ENCODE measurements around the gene SORCS3.

SORCS3 gene

DNA sequence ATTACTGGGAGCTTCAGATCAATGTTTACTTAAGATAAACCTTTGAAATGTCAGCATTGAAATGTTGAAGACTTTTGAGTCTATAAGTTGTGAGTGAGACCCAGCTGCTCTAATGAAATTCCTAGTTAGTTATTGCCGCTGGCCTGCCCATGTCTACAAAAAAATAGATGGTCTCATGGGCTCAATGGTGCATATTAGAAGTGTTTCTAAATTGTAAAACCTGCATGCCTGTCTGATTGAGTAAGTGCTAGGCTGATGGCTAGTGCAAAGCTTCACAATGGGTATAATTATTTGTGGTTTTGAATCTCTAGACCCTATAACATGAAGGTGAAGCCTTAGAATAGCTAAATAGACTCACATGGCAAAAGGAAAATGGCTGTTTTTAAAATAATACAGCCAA lies 234.5 kb downstream of the SORCS3 start:
- TF ChIP-seq, protein P1, sequence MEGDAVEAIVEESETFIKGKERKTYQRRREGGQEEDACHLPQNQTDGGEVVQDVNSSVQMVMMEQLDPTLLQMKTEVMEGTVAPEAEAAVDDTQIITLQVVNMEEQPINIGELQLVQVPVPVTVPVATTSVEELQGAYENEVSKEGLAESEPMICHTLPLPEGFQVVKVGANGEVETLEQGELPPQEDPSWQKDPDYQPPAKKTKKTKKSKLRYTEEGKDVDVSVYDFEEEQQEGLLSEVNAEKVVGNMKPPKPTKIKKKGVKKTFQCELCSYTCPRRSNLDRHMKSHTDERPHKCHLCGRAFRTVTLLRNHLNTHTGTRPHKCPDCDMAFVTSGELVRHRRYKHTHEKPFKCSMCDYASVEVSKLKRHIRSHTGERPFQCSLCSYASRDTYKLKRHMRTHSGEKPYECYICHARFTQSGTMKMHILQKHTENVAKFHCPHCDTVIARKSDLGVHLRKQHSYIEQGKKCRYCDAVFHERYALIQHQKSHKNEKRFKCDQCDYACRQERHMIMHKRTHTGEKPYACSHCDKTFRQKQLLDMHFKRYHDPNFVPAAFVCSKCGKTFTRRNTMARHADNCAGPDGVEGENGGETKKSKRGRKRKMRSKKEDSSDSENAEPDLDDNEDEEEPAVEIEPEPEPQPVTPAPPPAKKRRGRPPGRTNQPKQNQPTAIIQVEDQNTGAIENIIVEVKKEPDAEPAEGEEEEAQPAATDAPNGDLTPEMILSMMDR (IDR thresholded peaks at IDR 0.05; ENCODE audit: low read depth, low read length, poor library complexity, severe bottlenecking) = no peak
- TF ChIP-seq EZH2phosphoT487 (IDR thresholded peaks at IDR 0.05; ENCODE audit: borderline replicate concordance, low read length) = no peak

DNA sequence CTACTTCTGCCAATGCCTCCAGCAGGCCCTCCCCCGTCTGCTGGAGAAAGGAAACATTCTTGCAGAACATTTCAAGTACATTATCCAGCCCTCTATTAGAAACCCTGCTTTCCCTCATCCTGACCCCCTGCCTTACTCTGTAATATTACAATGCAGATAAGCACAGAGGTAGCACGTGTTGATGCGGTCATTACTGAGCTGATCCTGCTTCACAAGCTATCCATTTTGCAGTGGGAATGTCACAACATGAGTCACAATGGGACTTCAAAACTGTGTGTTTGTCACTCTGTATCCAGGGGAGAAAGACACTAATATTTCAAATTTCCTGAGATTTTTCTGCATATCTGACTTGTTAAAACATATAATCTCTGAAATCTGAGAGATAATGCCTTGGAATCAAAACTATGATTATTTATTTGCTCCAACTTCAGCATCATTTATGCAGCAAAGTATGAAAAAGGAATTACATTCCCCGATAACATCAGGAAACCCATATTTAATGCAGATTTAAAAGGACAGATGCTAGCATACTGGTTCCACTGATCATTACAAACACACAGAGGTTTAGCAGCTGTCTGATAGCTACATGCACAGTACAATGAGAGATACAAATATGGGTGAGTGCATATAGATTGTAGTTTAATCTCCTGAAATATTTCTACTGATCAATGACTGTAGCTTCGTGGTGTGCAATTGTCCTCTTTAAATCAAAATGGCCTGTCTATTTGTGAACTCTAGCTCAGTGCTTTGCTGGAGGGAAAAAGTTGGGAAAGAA lies 239.7 kb downstream of the SORCS3 start:
- no peak overlapping the region for H3K4me2 ChIP-seq (ENCODE audit: low read length)
- no peak overlapping the region for H3K27ac ChIP-seq (ENCODE audit: low read depth, low read length)
- H3K9me3 ChIP-seq (ENCODE audit: control insufficient read depth, insufficient read depth, low read length) = no peaks in the 10 kb centered on the region
- H3K36me3 ChIP-seq (ENCODE audit: control insufficient read depth, low read length) = no peaks in the 10 kb centered on the region
- H3K4me1 ChIP-seq (ENCODE audit: control insufficient read depth, low read length) = no peaks in the 10 kb centered on the region
- TF ChIP-seq, protein P1 (IDR thresholded peaks at IDR 0.05; ENCODE audit: low read depth, low read length, poor library complexity, severe bottlenecking) = no peak
- no peak for TF ChIP-seq EZH2phosphoT487 (IDR thresholded peaks at IDR 0.05; ENCODE audit: borderline replicate concordance, low read length)
- no peaks in the 10 kb centered on the region for H3K79me2 ChIP-seq (ENCODE audit: control insufficient read depth, low read length)
- no peaks in the 10 kb centered on the region for H3K27me3 ChIP-seq (ENCODE audit: control insufficient read depth, low read length)
- no peaks in the 10 kb centered on the region for H4K20me1 ChIP-seq (ENCODE audit: control insufficient read depth, insufficient read depth, low read depth, low read length)
- H3F3A ChIP-seq (ENCODE audit: control insufficient read depth, insufficient read depth) = no peaks in the 10 kb centered on the region
- no peak overlapping the region for H3K4me3 ChIP-seq (ENCODE audit: low read length)
- H3K9me2 ChIP-seq (replicated peaks; ENCODE audit: control insufficient read depth, low read length) = no peaks in the 10 kb centered on the region

More for the DNA sequence above, 234.5 kb downstream of the SORCS3 start:
- Histone ChIP-seq H3K79me2 (ENCODE audit: control insufficient read depth, low read length) (no peaks in the 10 kb centered on the region), H3K9me2 (replicated peaks; ENCODE audit: control insufficient read depth, low read length) (no peaks in the 10 kb centered on the region; the same call in 1 of the 2 replicates), H3F3A (ENCODE audit: control insufficient read depth, insufficient read depth) (no peaks in the 10 kb centered on the region), H3K4me3 (ENCODE audit: low read length) (no peak overlapping the region), H3K27ac (ENCODE audit: low read depth, low read length) (no peak overlapping the region), H3K4me2 (ENCODE audit: low read length) (no peak overlapping the region), H3K27me3 (ENCODE audit: control insufficient read depth, low read length) (no peaks in the 10 kb centered on the region), H3K36me3 (ENCODE audit: control insufficient read depth, low read length) (no peaks in the 10 kb centered on the region), H4K20me1 (ENCODE audit: control insufficient read depth, insufficient read depth, low read depth, low read length) (no peaks in the 10 kb centered on the region), H3K4me1 (ENCODE audit: control insufficient read depth, low read length) (no peaks in the 10 kb centered on the region), H3K9me3 (ENCODE audit: control insufficient read depth, insufficient read depth, low read length) (no peaks in the 10 kb centered on the region)

DNA sequence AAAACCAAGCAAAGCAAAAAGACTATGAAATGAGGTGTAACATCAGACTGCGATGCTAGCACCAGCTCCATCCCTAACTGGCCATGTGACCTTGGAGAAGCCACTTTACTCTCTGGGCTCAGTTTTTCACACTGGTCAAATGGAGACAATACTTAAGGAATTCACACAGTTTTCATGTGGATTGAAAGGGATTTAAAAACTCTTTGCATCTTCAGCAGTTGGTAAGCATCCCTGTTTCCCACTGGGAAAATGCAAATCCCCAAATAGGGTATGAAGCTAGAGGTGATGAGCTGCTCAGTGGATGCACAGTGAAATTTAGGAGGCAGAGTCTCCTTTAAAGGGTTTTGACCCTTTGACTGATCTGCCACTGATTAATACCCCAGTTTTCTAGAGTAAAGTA lies 240.7 kb downstream of the SORCS3 start:
- H3K4me2 ChIP-seq (ENCODE audit: low read length) = no peak overlapping the region
- H3K4me3 ChIP-seq (ENCODE audit: low read length) = no peak overlapping the region
- TF ChIP-seq, protein P1 (IDR thresholded peaks at IDR 0.05; ENCODE audit: low read depth, low read length, poor library complexity, severe bottlenecking) = no peak
- no peak for TF ChIP-seq EZH2phosphoT487 (IDR thresholded peaks at IDR 0.05; ENCODE audit: borderline replicate concordance, low read length)
- H3K36me3 ChIP-seq (ENCODE audit: control insufficient read depth, low read length) = no peaks in the 10 kb centered on the region
- H3F3A ChIP-seq (ENCODE audit: control insufficient read depth, insufficient read depth) = no peaks in the 10 kb centered on the region
- H3K4me1 ChIP-seq (ENCODE audit: control insufficient read depth, low read length) = no peaks in the 10 kb centered on the region
- no peaks in the 10 kb centered on the region for H3K9me3 ChIP-seq (ENCODE audit: control insufficient read depth, insufficient read depth, low read length)
- H4K20me1 ChIP-seq (ENCODE audit: control insufficient read depth, insufficient read depth, low read depth, low read length) = no peaks in the 10 kb centered on the region
- H3K27ac ChIP-seq (ENCODE audit: low read depth, low read length) = no peak overlapping the region
- no peaks in the 10 kb centered on the region for H3K9me2 ChIP-seq (replicated peaks; ENCODE audit: control insufficient read depth, low read length)
- H3K79me2 ChIP-seq (ENCODE audit: control insufficient read depth, low read length) = no peaks in the 10 kb centered on the region
- H3K27me3 ChIP-seq (ENCODE audit: control insufficient read depth, low read length) = no peaks in the 10 kb centered on the region
